HG03175 (cell line): Measurements from ENCODE around the gene CCDC144A.
"Not testable (repeated sequence)": the region's sequence is repeated elsewhere in the genome, so short reads cannot be mapped to it uniquely, and the experiment has no call there.

ENCODE experiments used
- ATAC-seq: cut with Tn5 transposase; IDR thresholded peaks from one replicate; pipeline ENCODE4 v1.9.1; 2021; ENCODE audit warnings: mild to moderate bottlenecking, moderate library complexity; ENCODE audit not compliant: unreplicated experiment

Gene CCDC144A

DNA sequence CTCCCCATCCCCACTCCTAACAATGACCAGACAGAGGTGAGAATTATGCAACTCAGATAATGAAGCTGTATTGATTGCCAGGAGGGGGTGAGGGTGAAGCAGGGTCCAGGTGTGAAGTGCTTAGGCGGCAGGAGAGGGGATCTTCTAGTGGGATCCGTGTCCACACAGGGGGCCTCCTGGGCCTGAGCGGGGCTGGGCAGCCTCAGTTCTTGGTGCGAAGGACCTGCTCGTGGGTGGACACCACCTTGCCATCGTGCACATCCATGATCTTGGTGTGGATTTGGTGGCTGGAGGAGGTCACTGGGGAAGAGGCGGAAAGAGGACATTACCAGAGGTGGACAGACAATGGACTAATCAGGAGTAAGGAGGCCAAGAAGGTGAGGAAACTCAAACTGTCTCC lies 127.9 kb downstream of the CCDC144A start:
- not testable (repeated sequence) for ATAC-seq

- no peak for ATAC-seq
Measured at GRCh38 chr17:16818340-16818739, 128.3 kb downstream of the CCDC144A start.

DNA sequence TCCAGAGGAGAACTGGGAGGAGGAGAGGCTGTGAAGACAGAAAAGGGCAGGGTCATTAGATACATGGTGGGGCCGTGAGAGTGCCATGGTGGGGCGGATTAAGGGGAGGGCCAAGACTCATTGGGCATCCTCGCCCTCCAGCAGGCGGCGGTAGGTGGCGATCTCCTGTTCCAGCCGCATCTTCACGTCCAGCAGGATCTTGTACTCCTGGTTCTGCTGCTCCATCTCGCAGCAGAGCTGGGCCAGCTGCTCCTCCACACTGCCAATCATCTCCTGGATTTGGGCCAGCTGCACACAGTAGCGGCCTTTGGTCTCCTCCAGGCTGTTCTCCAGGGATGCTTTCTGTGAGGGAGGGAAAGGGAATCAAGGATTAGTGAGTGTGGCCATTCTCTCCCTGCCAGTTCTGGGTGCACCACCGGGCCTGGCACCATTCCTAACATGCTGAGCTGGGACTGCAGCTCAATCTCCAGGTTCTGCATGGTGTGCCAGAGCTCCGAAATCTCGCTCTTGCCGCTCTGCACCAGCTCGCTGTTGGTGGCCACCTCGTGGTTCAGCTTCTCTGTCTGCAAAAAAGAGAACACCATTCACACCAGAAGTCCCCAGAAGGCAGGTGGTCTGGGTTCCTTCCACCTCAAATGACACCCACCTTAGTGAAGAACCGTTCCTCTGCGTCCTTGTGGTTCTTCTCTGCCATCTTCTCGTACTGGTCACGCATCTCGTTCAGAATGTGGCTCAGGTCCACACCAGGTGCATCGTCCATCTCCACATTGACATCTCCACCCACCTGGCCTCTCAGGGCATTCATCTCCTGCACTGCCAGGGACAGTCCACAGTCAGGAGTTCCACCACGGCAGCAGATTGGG lies 129.0 kb downstream of the CCDC144A start:
- ATAC-seq, result no peak

DNA sequence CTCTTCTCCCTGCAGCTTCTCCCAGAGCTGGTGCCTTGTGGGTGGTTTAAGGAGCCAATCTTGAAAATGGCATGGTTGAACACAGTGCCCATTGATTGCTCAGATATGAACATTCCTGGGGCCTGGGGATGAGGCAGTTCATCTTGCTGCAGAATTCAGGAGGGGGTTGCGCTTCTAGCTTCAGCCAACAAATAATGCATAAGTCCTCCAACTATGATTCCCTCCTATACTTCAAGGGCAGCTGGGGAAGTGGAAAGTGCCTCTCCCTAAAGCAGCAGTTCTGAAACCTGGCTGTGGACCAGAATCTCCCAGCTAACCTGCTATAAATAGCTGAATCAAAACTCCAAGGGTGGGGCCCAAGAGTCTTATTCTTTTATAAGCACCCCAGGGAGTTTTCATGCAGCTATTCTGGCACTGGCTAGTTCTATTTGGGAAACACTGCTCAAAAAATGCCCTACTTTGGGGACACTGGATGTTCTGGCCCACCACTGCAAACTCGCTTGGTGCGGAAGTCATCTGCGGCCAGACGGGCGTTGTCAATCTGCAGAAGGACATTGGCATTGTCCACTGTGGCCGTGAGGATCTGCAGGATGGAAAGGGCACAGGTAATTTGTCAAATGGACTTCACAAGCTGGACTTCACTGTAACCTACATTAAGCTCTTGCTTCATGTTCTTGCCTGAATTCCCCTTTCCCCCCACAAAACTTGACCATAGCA lies 130.3 kb downstream of the CCDC144A start:
- ATAC-seq, result no peak

DNA sequence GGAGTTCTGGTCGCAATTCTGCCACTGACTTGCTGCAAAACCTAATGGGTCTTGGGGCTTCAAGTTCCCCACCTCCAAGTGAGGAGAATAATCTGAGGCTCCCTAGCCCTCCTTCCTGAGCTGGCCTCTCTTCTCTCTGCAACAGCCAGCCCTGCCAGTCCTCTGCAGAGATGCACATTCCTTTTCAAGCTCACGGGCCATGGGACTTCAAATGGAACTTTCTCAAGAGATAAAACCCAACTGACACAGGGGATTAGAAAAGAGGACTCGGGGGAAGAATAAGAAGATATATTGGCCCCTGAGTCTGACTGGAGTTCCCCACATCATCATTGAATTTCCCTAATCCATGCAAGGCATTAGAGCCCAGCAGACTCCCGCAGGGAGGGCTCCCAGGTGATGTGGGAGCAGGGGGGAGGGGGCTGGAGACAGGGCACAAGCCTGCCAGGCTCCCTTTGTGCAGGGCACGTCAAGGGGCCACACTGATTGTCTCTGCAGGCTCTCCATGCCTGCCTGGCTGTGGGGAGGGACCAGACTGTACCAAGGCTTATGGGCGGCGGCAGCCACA lies 131.0 kb downstream of the CCDC144A start:
- no peak for ATAC-seq

DNA sequence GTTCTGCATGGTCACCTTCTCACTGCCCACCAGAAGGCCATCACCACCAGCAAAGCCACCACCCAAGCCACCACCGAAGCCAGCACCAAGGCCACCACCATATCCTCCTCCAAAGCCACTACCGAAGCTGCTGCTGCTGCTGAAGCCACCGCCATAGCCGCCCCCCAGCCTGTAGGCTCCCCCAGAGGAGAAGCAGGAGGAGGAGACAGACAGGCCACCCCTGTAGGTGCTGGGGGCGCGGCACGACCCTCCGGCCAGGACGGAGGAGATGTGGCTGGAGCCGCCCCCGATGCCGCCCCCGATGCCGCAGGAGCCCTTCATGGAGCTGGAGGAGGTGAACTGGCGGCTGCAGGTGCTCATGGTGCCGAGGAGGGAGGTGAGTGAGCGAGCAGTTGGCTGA lies 132.1 kb downstream of the CCDC144A start:
- ATAC-seq, result not testable (repeated sequence)

- ATAC-seq, result not testable (repeated sequence)
Measured at GRCh38 chr17:16823768-16824406, 133.8 kb downstream of the CCDC144A start.
